Measurements from ENCODE around the gene LGR6. TPM values are rescaled to one million over a fixed set of nuclear protein-coding genes. Genes with fewer than 3 reads are reported as not detected.

Gene LGR6
- total RNA-seq, 4 donors from 2014 or later = 0.53 to 3.3 (median 2.3) TPM

- DNase-seq = peak in 1 of 3 donors; percentile 19
- TF ChIP-seq POLR2A (IDR thresholded peaks at IDR 0.05) (no peak), CTCF (IDR thresholded peaks at IDR 0.05) (no peak)
- Histone ChIP-seq H3K36me3 (no peaks in the 10 kb centered on the region), H3K27me3 (no peaks in the 10 kb centered on the region), H3K27ac (no peak overlapping the region), H3K4me1 (no peaks in the 10 kb centered on the region), H3K4me3 (no peak overlapping the region), H3K9me3 (no peaks in the 10 kb centered on the region)
Observed at GRCh38 chr1:202310746-202311145, 117.1 kb downstream of the LGR6 start.

GRCh38 chr1:202311875-202312635 is 118.5 kb downstream of the LGR6 start:
- Histone ChIP-seq H3K4me3 (no peak overlapping the region), H3K4me1 (no peaks in the 10 kb centered on the region), H3K27me3 (no peaks in the 10 kb centered on the region), H3K9me3 (no peaks in the 10 kb centered on the region), H3K36me3 (no peaks in the 10 kb centered on the region), H3K27ac (no peak overlapping the region)
- TF ChIP-seq CTCF (IDR thresholded peaks at IDR 0.05) (no peak), POLR2A (IDR thresholded peaks at IDR 0.05) (no peak)
- DNase-seq = no peak

GRCh38 chr1:202315576-202316168 is 122.1 kb downstream of the LGR6 start:
- Histone ChIP-seq H3K4me1 (no peaks in the 10 kb centered on the region), H3K27ac (no peak overlapping the region), H3K9me3 (no peaks in the 10 kb centered on the region), H3K36me3 (no peaks in the 10 kb centered on the region), H3K4me3 (no peak overlapping the region), H3K27me3 (no peaks in the 10 kb centered on the region)
- DNase-seq = peak; percentile 75 to 92 (median 83)
- TF ChIP-seq CTCF (IDR thresholded peaks at IDR 0.05) = peak; percentile 53 to 94 (median 92)
- no peak for TF ChIP-seq POLR2A (IDR thresholded peaks at IDR 0.05)

- no peak overlapping the region for H3K4me3 ChIP-seq
- H3K9me3 ChIP-seq = no peaks in the 10 kb centered on the region
- no peaks in the 10 kb centered on the region for H3K36me3 ChIP-seq
- H3K27ac ChIP-seq = no peak overlapping the region
- no peaks in the 10 kb centered on the region for H3K4me1 ChIP-seq
- DNase-seq = no peak
- TF ChIP-seq CTCF (IDR thresholded peaks at IDR 0.05) (no peak), POLR2A (IDR thresholded peaks at IDR 0.05) (no peak)
- H3K27me3 ChIP-seq = no peaks in the 10 kb centered on the region
Observed at GRCh38 chr1:202316186-202316585, 122.6 kb downstream of the LGR6 start.

GRCh38 chr1:202317941-202318925 is 124.6 kb downstream of the LGR6 start:
- no peaks in the 10 kb centered on the region for H3K9me3 ChIP-seq
- TF ChIP-seq CTCF (IDR thresholded peaks at IDR 0.05) = no peak
- TF ChIP-seq POLR2A (IDR thresholded peaks at IDR 0.05) = no peak
- H3K27ac ChIP-seq = no peak overlapping the region
- no peak for DNase-seq
- H3K4me1 ChIP-seq = no peaks in the 10 kb centered on the region
- H3K4me3 ChIP-seq = no peak overlapping the region
- no peaks in the 10 kb centered on the region for H3K36me3 ChIP-seq
- H3K27me3 ChIP-seq = no peaks in the 10 kb centered on the region

Measured in Peyer's patch (tissue), 4 donors.